DMS53 treated with DMSO at 0.1 percent for 48 hours (cell line): ENCODE data around the gene EMC9.
"Not testable (repeated sequence)": the region's sequence is repeated elsewhere in the genome, so short reads cannot be mapped to it uniquely, and the experiment has no call there.

Experiments
- DNase-seq: peaks from one replicate; lab custom pipeline; 2025; ENCODE audit not compliant: unreplicated experiment; lab: John Stamatoyannopoulos, UW

The EMC9 gene

GRCh38 chr14:24110523-24110922 is 30.9 kb downstream of the EMC9 start:
- no peak for DNase-seq

GRCh38 chr14:24110060-24110459 is 31.3 kb downstream of the EMC9 start:
- no peak for DNase-seq

GRCh38 chr14:24108336-24108874 is 33.0 kb downstream of the EMC9 start:
- no peak for DNase-seq

- DNase-seq: no peak
These were observed 34.6 kb downstream of the EMC9 start for GRCh38 chr14:24106672-24107271.

- not testable (repeated sequence) for DNase-seq
These were observed 35.7 kb downstream of the EMC9 start for GRCh38 chr14:24105609-24106239.

- DNase-seq: no peak
These were observed 37.9 kb downstream of the EMC9 start for GRCh38 chr14:24103451-24103850.

- no peak for DNase-seq
These were observed 38.9 kb downstream of the EMC9 start for GRCh38 chr14:24102357-24103048.

GRCh38 chr14:24100982-24101494 is 40.4 kb downstream of the EMC9 start:
- no peak for DNase-seq

GRCh38 chr14:24100197-24100981 is 41.0 kb downstream of the EMC9 start:
- DNase-seq: no peak

GRCh38 chr14:24098927-24099813 is 42.2 kb downstream of the EMC9 start:
- no peak for DNase-seq

- no peak for DNase-seq
These were observed 43.0 kb downstream of the EMC9 start for GRCh38 chr14:24098229-24098926.

- DNase-seq: no peak
These were observed 44.7 kb downstream of the EMC9 start for GRCh38 chr14:24096545-24097181.

GRCh38 chr14:24095271-24096068 is 45.9 kb downstream of the EMC9 start:
- DNase-seq: no peak

- no peak for DNase-seq
These were observed 46.5 kb downstream of the EMC9 start for GRCh38 chr14:24094841-24095270.

GRCh38 chr14:24093901-24094840 is 47.2 kb downstream of the EMC9 start, which contains the start of gene PCK2:
PCK2 (plus strand) TSS chr14:24094311; CDS start chr14:24094406, 95 bp downstream.
- peak; percentile 67 for DNase-seq

GRCh38 chr14:24093207-24093900 is 48.0 kb downstream of the EMC9 start:
- no peak for DNase-seq
